ENCODE measurements around the gene SNCAIP.
"Not testable (repeated sequence)": the region's sequence is repeated elsewhere in the genome, so short reads cannot be mapped to it uniquely, and the experiment has no call there.

The SNCAIP gene

DNA sequence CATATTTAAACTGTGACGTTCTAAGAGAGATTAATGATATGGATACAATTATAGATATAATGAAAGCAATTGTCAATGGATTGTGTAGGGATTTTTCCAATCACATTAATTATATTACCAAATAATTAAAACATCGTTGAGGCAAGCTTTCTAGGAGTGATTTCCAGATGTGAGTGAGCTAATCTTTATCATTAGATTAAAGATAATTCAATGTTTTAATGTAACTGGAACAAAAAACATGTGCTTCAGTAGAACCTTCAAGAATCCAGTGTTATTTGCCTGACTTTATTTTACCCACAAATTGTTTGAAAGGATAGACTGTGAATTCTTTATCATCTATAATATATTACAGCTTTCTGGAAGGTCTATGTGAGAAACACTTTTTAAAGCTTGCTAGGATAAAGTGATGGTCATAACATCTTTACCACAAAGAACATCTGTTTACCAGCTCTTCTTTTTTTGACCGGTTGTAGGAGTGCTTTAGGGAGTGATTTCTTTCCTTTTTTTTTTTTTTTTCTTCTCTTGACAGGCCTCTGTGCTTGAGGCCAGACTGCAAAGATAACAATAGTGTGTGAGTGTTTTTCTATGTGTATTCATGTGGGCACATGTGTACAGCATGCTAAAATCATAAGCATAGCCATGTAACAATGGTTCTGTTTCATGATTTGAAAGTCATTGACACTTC lies 35.0 kb downstream of the SNCAIP start:
- no peak for DNase-seq (ENCODE audit: extremely low read depth, low read depth)
- TF ChIP-seq, protein P1, sequence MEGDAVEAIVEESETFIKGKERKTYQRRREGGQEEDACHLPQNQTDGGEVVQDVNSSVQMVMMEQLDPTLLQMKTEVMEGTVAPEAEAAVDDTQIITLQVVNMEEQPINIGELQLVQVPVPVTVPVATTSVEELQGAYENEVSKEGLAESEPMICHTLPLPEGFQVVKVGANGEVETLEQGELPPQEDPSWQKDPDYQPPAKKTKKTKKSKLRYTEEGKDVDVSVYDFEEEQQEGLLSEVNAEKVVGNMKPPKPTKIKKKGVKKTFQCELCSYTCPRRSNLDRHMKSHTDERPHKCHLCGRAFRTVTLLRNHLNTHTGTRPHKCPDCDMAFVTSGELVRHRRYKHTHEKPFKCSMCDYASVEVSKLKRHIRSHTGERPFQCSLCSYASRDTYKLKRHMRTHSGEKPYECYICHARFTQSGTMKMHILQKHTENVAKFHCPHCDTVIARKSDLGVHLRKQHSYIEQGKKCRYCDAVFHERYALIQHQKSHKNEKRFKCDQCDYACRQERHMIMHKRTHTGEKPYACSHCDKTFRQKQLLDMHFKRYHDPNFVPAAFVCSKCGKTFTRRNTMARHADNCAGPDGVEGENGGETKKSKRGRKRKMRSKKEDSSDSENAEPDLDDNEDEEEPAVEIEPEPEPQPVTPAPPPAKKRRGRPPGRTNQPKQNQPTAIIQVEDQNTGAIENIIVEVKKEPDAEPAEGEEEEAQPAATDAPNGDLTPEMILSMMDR (IDR thresholded peaks at IDR 0.05; ENCODE audit: low read depth, low read length) = no peak

DNA sequence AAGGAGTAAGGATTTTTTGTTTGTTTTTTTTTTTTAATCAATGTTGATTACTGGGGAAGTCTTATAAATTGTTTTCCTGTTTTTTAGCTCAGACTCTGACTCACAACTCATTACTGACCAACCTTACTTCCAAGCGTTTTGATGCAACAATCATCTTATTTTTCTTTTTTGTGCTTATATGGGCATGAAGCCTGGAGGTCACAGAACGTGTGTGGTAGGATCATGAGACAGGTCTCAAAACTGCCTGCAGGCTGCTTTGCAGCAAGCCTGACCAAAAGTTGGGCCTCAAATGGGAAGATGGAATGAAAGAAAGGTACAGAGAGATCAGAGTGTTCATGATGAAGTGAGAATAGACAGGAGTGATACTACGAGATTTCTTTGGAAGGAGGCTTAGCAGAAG lies 38.5 kb downstream of the SNCAIP start:
- DNase-seq (ENCODE audit: extremely low read depth, low read depth) = no peak
- TF ChIP-seq, protein P1 (IDR thresholded peaks at IDR 0.05; ENCODE audit: low read depth, low read length) = no peak

DNA sequence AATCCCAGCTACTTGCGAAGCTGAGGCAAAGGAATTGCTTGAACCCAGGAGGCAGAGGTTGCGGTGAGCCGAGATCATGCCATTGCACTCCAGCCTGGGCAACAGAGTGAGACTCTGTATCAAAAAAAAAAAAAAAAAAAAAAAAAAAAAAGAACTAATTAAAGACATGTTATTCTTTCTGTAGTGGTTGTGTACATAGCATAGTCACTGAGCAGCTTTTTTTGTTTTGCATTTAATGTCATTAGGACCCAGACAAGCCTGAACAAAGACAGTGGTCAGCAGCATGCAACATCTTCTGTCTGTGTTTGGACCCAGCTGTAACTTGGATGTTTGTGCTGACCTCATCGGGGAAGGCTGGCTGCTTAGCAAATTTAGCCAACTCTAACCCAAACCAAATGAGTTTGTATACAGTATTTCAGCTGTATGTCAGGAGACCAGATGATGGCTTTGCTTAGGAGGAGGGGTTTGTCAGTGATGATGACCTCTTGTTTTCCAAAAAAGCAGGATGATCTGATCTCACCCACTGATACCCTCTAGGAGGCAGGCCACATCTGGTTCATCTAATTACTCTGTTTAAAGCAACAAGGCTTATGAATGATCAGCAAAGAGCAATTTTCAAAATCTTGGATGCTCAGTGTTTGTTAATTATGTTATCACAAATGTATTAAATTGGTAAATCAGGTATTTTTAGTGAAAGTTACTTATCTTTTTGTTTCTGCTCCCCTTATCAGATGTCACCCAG lies 39.5 kb downstream of the SNCAIP start:
- TF ChIP-seq, protein P1 (IDR thresholded peaks at IDR 0.05; ENCODE audit: low read depth, low read length) = no peak
- DNase-seq (ENCODE audit: extremely low read depth, low read depth) = peak; percentile 50

DNA sequence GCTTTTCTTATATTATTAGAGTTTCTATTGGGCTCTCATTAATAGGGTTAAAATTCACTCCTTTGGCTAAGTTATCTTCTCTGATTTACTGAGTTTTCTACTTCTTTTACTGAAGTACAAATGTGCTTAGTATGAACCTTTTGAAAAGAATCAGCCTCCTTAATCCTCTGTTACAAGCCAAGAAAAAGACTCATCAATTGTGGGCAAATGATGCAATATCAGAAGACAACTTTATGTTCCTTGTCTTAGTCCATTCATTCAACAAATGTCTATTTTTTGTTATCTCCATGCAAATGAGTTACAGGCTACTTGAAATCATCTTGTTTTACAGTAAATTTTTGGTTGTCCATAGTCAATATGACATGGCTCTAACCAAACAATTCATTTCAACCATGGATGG lies 40.3 kb downstream of the SNCAIP start:
- TF ChIP-seq, protein P1 (IDR thresholded peaks at IDR 0.05; ENCODE audit: low read depth, low read length) = no peak
- DNase-seq (ENCODE audit: extremely low read depth, low read depth) = no peak

DNA sequence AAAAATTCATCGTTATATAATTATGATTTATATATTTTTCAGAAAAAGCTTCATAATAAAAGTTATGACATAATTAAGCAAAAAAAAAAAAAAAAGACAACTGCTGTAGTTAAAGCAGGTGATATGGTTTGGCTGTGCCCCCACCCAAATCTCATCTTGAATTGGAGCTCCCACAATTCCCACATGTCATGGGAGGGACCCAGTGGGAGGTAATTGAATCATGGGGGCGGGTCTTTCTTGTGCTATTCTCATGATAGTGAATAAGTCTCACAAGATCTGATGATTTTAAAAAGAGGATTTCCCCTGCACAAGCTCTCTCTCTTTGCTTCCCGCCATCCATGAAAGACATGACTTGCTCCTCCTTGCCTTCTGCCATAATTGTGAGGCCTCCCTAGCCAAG lies 41.3 kb downstream of the SNCAIP start:
- DNase-seq (ENCODE audit: extremely low read depth, low read depth) = not testable (repeated sequence)

DNA sequence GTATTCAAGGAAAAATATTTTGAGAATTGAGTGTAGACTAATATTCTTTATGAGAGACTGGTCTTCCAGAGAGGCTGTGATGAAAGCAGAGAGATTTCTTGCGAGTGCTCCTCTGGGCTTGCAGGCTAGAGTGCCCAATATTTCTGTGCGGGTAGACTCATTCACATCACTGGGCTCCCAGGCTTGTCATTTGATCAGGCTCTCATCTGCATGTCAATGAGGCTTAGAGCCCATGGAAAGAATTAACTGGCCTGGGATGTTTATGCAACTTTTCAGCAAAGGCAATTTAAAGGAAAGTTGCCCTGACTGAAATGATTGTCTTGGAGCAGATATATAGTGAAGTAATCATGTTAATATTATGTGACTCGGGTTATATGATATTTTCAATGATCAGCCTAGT lies 42.3 kb downstream of the SNCAIP start:
- TF ChIP-seq, protein P1 (IDR thresholded peaks at IDR 0.05; ENCODE audit: low read depth, low read length) = no peak

DNA sequence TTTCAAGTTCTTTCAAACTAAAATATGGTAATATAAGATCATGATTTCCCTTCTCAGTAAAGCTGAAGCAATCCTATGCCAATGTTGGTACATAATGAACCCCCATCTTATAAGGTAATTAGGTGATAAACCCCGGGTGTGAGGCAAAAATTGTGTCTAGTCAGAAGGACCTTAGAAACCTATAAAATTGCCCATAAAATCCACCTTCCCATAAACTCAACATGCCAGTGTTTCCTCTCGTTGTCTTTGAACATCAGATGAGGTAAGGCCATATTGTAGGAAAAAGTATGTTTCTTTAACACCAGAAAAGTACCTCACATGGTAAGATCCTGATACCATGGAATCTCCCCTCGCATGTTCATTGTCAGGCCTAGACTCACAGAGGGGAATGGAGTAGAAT lies 43.3 kb downstream of the SNCAIP start:
- TF ChIP-seq, protein P1 (IDR thresholded peaks at IDR 0.05; ENCODE audit: low read depth, low read length) = no peak
- DNase-seq (ENCODE audit: extremely low read depth, low read depth) = no peak

More for the DNA sequence above, 42.3 kb downstream of the SNCAIP start:
- DNase-seq (ENCODE audit: extremely low read depth, low read depth) = peak; percentile 10

Data from AG09319 (cell line).